ENCODE measurements around the gene MMP2. TPM values are rescaled to one million over a fixed set of nuclear protein-coding genes. Genes with fewer than 3 reads are reported as not detected.
A peak's percentile ranks its signal among the peaks of the same experiment; 100 is the strongest.

Gene MMP2
- total and polyA plus RNA-seq, 2 experiments from 2014 or later: 128 to 196 TPM

- Histone ChIP-seq H3K4me1 (ENCODE audit: insufficient read depth) (no peaks in the 10 kb centered on the region), H2AFZ (no peak overlapping the region), H3K4me2 (peak overlapping the region; percentile 82), H3K9me2 (replicated peaks; ENCODE audit: insufficient read depth) (no peaks in the 10 kb centered on the region), H3K27ac (peak overlapping the region; percentile 87), H3K27me3 (peaks cover 33% of the 10 kb centered on the region), H3K36me3 (replicated peaks; ENCODE audit: insufficient read depth, low read depth) (no peaks in the 10 kb centered on the region), H3K79me2 (peaks cover 24% of the 10 kb centered on the region), H3K4me3 (peak overlapping the region; percentile 64), H3K9me3 (ENCODE audit: low read depth) (no peaks in the 10 kb centered on the region), H4K20me1 (ENCODE audit: insufficient read depth, poor library complexity, severe bottlenecking) (peaks cover 15% of the 10 kb centered on the region)
- 2% methylated on average over 40 of the region's 41 CpGs for WGBS (ENCODE audit: low lambda C conversion rate, missing lambda C conversion rate)
- TF ChIP-seq CTCF (IDR thresholded peaks at IDR 0.05; ENCODE audit: poor library complexity) (no peak), EZH2phosphoT487 (IDR thresholded peaks at IDR 0.05; ENCODE audit: low read depth, severe bottlenecking, unreplicated experiment) (no peak), EZH2 (IDR thresholded peaks at IDR 0.05; ENCODE audit: borderline replicate concordance) (peak; percentile 34)
- DNase-seq (ENCODE audit: low spot score): peak; percentile 25
Measured at GRCh38 chr16:55479430-55480140, 587 bp downstream of the MMP2 start.

GRCh38 chr16:55480228-55480655 lies 1.2 kb downstream of the MMP2 start:
- no peak overlapping the region for H2AFZ ChIP-seq
- no peaks in the 10 kb centered on the region for H3K36me3 ChIP-seq (replicated peaks; ENCODE audit: insufficient read depth, low read depth)
- peak overlapping the region; percentile 82 for H3K4me2 ChIP-seq
- DNase-seq (ENCODE audit: low spot score): peak; percentile 85
- H3K4me1 ChIP-seq (ENCODE audit: insufficient read depth): no peaks in the 10 kb centered on the region
- H3K79me2 ChIP-seq: peaks cover 24% of the 10 kb centered on the region
- TF ChIP-seq CTCF (IDR thresholded peaks at IDR 0.05; ENCODE audit: poor library complexity) (no peak), EZH2 (IDR thresholded peaks at IDR 0.05; ENCODE audit: borderline replicate concordance) (peak; percentile 62), EZH2phosphoT487 (IDR thresholded peaks at IDR 0.05; ENCODE audit: low read depth, severe bottlenecking, unreplicated experiment) (no peak)
- H3K27ac ChIP-seq: peak overlapping the region; percentile 87
- peaks cover 15% of the 10 kb centered on the region for H4K20me1 ChIP-seq (ENCODE audit: insufficient read depth, poor library complexity, severe bottlenecking)
- H3K27me3 ChIP-seq: peaks cover 33% of the 10 kb centered on the region
- H3K4me3 ChIP-seq: peak overlapping the region; percentile 64
- under 1% methylated on average over 15 of the region's 25 CpGs for WGBS (ENCODE audit: low lambda C conversion rate, missing lambda C conversion rate)
- no peaks in the 10 kb centered on the region for H3K9me3 ChIP-seq (ENCODE audit: low read depth)
- H3K9me2 ChIP-seq (replicated peaks; ENCODE audit: insufficient read depth): no peaks in the 10 kb centered on the region

GRCh38 chr16:55481023-55481422 lies 2.0 kb downstream of the MMP2 start:
- H3K27ac ChIP-seq: peak overlapping the region; percentile 87
- H3K9me2 ChIP-seq (replicated peaks; ENCODE audit: insufficient read depth): no peaks in the 10 kb centered on the region
- H3K27me3 ChIP-seq: peaks cover 33% of the 10 kb centered on the region
- no peak overlapping the region for H2AFZ ChIP-seq
- no peaks in the 10 kb centered on the region for H3K36me3 ChIP-seq (replicated peaks; ENCODE audit: insufficient read depth, low read depth)
- no peak for TF ChIP-seq EZH2phosphoT487 (IDR thresholded peaks at IDR 0.05; ENCODE audit: low read depth, severe bottlenecking, unreplicated experiment)
- no peak for TF ChIP-seq EZH2 (IDR thresholded peaks at IDR 0.05; ENCODE audit: borderline replicate concordance)
- no peak for TF ChIP-seq CTCF (IDR thresholded peaks at IDR 0.05; ENCODE audit: poor library complexity)
- WGBS (ENCODE audit: low lambda C conversion rate, missing lambda C conversion rate): 66% methylated on average over 4 of the region's 4 CpGs
- DNase-seq (ENCODE audit: low spot score): no peak
- no peaks in the 10 kb centered on the region for H3K9me3 ChIP-seq (ENCODE audit: low read depth)
- peaks cover 24% of the 10 kb centered on the region for H3K79me2 ChIP-seq
- peaks cover 15% of the 10 kb centered on the region for H4K20me1 ChIP-seq (ENCODE audit: insufficient read depth, poor library complexity, severe bottlenecking)
- no peaks in the 10 kb centered on the region for H3K4me1 ChIP-seq (ENCODE audit: insufficient read depth)
- peak overlapping the region; percentile 82 for H3K4me2 ChIP-seq
- H3K4me3 ChIP-seq: peak overlapping the region; percentile 64
